Endothelial cell (in vitro differentiated cells): ENCODE measurements around the gene ADCY3. TPM values are rescaled to one million over a fixed set of nuclear protein-coding genes. Genes with fewer than 3 reads are reported as not detected.

Experiments used
- DNase-seq: peaks from one replicate; pipeline ENCODE4 v3.0.0; 2021; ENCODE audit warnings: low spot score
- H3K27ac Mint-ChIP-seq: one replicate; pipeline ENCODE4 v1.8.0; 2021; ENCODE audit warnings: mixed read lengths, inconsistent platforms; ENCODE audit not compliant: unreplicated experiment
- H3K27me3 Mint-ChIP-seq: one replicate; pipeline ENCODE4 v1.8.0; 2021; ENCODE audit warnings: mild to moderate bottlenecking, moderate library complexity, mixed read lengths, inconsistent platforms; ENCODE audit not compliant: unreplicated experiment
- H3K36me3 Mint-ChIP-seq: one replicate; pipeline ENCODE4 v1.8.0; 2021; ENCODE audit warnings: mild to moderate bottlenecking, low read depth, mixed read lengths, inconsistent platforms; ENCODE audit not compliant: unreplicated experiment
- H3K4me1 Mint-ChIP-seq: one replicate; pipeline ENCODE4 v1.8.0; 2021; ENCODE audit warnings: mild to moderate bottlenecking, mixed read lengths, inconsistent platforms; ENCODE audit not compliant: unreplicated experiment
- H3K4me3 Mint-ChIP-seq: one replicate; pipeline ENCODE4 v1.8.0; 2021; ENCODE audit warnings: mild to moderate bottlenecking, mixed read lengths, inconsistent platforms; ENCODE audit not compliant: unreplicated experiment
- H3K9me3 Mint-ChIP-seq: one replicate; pipeline ENCODE4 v1.8.0; 2021; ENCODE audit warnings: mixed read lengths, inconsistent platforms; ENCODE audit not compliant: unreplicated experiment
- CTCF ChIP-seq: fragments of 200-600 bp; sonication (generic); IDR thresholded peaks from one replicate; pipeline ENCODE4 v1.5.0; 2021; ENCODE audit warnings: antibody characterized with exemption; ENCODE audit not compliant: unreplicated experiment
- total RNA-seq: library from RNA; stranded (reverse); fragmentation: NEBNext Ultra II Directional; extraction: Animal tissue kit (Norgen Biotek cat#: 25700); gene quantifications from one replicate; pipeline ENCODE4 v1.2.1, GENCODE V29; 2021; ENCODE audit not compliant: unreplicated experiment

The ADCY3 gene
- total RNA-seq, 1 donor from 2014 or later: 88.0 TPM

GRCh38 chr2:24866946-24867345, 53.1 kb downstream of the ADCY3 start:
- Mint-ChIP-seq H3K36me3 (peaks cover 16% of the 10 kb centered on the region), H3K4me1 (peaks cover 15% of the 10 kb centered on the region), H3K9me3 (no peaks in the 10 kb centered on the region), H3K27me3 (peaks cover 4% of the 10 kb centered on the region), H3K4me3 (no peak overlapping the region), H3K27ac (no peak overlapping the region)
- DNase-seq: no peak
- TF ChIP-seq CTCF: no peak

GRCh38 chr2:24863641-24864040, 56.4 kb downstream of the ADCY3 start:
- Mint-ChIP-seq H3K9me3 (no peaks in the 10 kb centered on the region), H3K27me3 (peaks cover 2% of the 10 kb centered on the region), H3K27ac (no peak overlapping the region), H3K4me1 (peaks cover 9% of the 10 kb centered on the region), H3K4me3 (no peak overlapping the region), H3K36me3 (peaks cover 15% of the 10 kb centered on the region)
- DNase-seq: no peak
- TF ChIP-seq CTCF: no peak

GRCh38 chr2:24861500-24861899, 58.5 kb downstream of the ADCY3 start:
- no peak for DNase-seq
- no peak for TF ChIP-seq CTCF
- H3K4me1 Mint-ChIP-seq: peaks cover 9% of the 10 kb centered on the region
- no peaks in the 10 kb centered on the region for H3K9me3 Mint-ChIP-seq
- no peak overlapping the region for H3K27ac Mint-ChIP-seq
- peaks cover 2% of the 10 kb centered on the region for H3K27me3 Mint-ChIP-seq
- peaks cover 17% of the 10 kb centered on the region for H3K36me3 Mint-ChIP-seq
- H3K4me3 Mint-ChIP-seq: no peak overlapping the region

- no peak for TF ChIP-seq CTCF
- no peaks in the 10 kb centered on the region for H3K9me3 Mint-ChIP-seq
- H3K36me3 Mint-ChIP-seq: peaks cover 21% of the 10 kb centered on the region
- DNase-seq: no peak
- H3K27me3 Mint-ChIP-seq: peaks cover 4% of the 10 kb centered on the region
- no peak overlapping the region for H3K27ac Mint-ChIP-seq
- no peak overlapping the region for H3K4me3 Mint-ChIP-seq
- H3K4me1 Mint-ChIP-seq: peaks cover 13% of the 10 kb centered on the region
Observed at GRCh38 chr2:24860631-24861030, 59.4 kb downstream of the ADCY3 start.

- peaks cover 13% of the 10 kb centered on the region for H3K4me1 Mint-ChIP-seq
- H3K4me3 Mint-ChIP-seq: no peak overlapping the region
- TF ChIP-seq CTCF: no peak
- peaks cover 6% of the 10 kb centered on the region for H3K27me3 Mint-ChIP-seq
- H3K27ac Mint-ChIP-seq: no peak overlapping the region
- DNase-seq: no peak
- H3K9me3 Mint-ChIP-seq: no peaks in the 10 kb centered on the region
- H3K36me3 Mint-ChIP-seq: peaks cover 22% of the 10 kb centered on the region
Observed at GRCh38 chr2:24859968-24860600, 60.0 kb downstream of the ADCY3 start.
